C1 segment of cervical spinal cord (tissue), 14 donors: Measurements from ENCODE around the gene ATP13A1.

Experiments
- DNase-seq, 14 donors: peaks; one replicate each; lab custom pipeline; 2025; lab: John Stamatoyannopoulos, UW

The ATP13A1 gene

DNA sequence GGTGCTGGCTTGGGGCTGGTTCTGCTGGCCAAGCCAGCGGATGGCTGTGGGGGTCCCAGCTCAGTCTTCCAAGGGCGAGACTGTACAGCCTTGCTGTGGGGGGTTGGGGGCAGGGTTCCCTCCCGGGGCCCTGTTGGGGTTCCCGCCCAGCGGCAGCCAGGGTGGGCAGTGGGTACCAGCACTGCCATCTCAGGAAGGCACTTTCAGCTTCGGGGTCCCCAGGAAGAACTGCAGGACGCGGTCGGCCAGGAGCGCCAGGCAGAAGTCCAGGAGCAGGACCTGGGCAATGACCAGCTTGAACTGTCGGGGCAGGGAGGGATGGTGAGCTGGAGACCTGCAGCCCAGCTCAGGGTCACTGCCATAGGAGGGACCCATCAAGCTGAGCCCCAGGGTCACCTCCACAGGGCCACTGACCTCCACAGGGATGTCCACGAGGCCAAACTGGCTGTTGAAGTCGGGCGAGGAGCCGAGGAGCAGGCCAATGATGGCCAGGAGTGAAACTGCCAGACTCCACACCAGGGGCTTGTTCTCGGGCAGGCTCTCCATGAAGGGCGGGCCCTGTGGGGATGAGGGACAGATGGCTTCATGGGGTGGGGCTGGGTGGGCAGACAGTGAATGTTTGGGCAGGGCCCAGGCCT is 18.1 kb downstream of the ATP13A1 start:
- DNase-seq = no peak

DNA sequence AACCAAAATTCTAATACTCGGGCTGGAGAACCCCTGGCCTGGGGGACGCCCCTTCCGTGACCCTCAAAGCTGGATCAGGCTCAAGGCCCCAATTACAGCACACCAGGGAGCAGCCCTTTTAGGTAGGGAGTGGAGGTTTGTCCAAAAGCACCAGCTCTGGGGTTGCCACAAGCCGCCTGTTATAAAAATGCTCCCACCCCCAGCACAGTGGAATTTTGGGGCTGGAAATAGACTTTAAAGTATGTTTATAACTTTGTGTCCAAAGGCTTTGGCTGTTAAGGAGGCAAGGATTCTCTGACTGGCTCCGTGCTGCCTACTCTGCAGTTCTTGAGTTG is 19.5 kb downstream of the ATP13A1 start:
- no peak for DNase-seq

DNA sequence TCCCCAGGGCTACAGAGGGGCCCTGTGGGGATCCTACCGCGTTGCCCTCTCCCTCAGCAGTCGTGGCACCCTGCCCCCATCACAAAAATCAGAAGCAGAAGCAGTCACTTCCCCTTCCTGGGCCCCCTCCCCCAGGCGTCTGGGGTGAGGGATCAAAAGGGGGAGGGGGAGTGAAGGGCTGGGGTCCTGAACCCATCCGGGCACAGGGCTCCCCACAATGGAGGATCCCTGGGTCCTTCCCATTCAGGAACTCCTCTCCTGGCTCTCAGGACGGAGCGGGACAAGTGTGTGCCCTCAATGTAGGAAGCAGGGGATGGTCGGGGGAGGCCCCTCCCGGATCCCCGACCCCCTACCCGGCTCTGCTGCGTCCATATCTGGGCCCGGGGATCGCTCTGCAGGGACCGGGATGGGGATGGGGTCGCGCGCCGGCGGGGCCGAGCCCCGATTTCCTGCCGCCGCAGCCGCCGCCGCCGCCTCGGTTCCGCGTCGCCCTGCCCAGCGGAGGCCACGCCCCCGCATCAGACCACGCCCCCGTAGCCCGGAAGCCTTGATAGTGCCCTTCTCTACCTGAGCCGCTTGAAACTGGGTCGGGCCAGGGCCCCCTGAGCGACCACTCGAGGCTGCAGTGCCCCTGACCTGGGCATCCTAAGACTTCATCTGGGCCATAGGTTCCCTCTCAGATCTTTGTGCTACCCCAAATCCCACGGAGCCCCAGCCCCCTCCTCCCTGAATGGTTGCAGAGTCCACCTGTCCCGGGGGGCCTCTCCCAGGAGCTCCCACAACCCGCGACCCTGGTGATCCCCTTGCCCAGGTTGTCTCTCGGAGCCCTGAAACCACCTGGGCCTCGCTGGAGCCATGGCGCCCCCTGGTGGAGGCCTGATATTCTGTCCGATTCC is 20.1 kb downstream of the ATP13A1 start, which contains the start of gene GMIP:
TSS of gene GMIP (minus strand) at position 500 of the 896 bp plus-strand sequence. CDS start at position 372, 128 bp downstream.
- DNase-seq = peak in 11 of 14 donors; percentile 9 to 72 (median 38)

DNA sequence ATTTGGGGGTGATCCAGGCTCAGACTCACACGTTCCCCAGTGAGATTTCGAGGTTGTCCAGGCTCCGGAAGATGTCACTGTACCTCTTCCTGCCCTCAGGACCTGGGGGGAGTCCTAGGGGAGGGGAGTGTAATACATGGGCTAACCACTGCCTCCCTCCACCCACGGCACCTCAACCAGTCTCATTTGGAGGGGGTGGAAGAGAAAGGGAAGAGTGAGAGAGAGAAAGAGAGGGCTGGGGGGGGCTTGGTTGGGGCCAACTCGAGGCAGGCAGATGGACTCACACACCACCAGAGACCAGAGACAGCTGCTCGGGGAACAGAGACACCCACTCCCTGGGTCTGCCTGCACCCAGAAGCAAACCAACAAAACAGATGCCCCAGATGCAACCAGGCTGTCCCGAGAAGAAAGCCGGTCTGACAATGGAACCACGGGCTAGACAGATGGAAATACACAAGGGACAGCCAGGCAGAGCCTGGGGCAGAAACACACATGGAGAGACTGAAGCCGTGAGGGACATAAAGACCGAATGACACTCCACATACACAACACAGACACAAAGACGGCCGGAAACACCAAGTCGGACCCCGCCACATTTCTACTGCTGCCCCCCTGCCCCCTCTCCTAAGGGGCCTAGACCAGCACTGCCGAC is 20.8 kb downstream of the ATP13A1 start:
- no peak for DNase-seq

DNA sequence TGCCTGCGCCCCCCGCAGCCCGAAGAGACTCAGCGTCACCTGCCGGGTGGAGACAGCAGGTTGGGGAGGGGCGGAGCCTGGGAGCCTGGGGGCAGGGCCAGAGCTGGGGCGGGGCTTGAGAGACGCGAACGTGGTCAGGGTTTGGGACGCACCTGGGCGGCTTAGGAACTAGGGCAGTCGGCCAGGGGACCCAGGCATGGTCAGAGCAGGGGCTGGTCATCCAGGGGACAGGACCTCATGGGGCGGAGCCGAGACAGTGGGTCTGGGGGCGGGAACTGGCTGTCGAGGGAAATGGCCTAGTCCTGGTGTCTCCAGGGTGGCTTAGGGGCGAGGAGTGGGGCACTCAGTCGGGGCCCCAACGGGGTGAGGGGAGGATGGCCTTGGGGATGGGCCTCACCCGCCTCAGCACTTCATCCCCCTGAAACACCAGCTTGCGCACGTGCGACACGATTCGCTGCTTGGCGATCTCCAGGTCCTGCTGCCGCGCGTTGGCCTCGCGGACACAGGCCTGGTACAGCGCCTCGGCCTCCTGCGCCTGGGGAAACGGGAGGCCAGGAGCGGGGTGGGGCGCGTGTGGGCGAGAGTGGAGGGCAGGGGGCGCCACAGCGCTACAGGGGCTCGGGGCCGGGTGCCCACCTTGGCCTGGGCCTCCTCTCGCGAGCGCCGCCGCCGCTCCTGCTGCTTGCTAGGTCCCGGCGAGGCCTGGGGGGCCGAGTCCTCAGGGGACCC is 25.8 kb downstream of the ATP13A1 start:
- DNase-seq = no peak

DNA sequence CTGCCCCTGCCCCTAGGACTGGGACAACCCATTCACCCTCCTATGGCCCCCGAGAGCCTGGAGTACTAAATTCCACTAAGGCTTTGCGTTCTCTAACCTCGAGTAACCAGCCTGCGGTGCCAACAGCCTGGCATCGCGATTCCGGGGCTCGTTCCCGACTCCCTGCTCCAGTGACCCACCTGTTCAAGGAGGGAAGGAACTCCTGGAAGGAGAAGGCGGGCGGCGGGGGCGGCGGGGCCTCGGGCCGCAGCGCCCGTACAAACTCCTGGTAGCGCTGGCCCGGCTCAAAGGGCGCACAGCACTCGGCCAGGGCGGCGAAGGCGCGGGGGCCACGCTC is 26.3 kb downstream of the ATP13A1 start:
- no peak for DNase-seq

DNA sequence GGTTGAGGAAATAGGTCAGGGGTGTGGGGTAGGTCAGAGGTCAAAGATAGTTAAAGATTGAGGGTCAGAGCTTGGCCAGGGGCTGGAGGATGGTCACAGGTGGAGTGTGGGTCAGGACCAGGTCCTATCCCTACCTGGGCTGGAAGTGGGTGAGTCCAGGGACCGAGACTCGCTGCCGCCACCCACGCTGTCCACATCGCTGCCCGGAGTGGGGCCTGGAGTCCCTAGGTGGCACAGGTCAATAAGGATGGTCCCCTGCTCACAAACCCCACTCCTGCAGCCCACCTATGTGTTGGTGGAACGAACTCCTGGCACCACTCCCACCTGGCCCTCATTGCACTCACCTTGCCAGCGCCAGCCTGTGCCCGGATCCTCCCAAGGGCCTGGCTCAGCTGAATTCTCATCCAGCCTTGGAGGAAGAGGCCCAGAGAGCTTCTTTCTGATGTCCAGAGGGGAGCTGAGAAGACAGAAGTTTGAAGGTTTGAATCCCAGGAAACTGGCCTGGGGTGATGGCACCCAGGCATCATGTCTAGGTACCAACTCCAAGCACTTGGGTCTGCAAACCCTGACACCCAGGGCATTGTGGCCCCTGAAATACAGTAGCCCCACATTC is 26.8 kb downstream of the ATP13A1 start:
- no peak for DNase-seq

DNA sequence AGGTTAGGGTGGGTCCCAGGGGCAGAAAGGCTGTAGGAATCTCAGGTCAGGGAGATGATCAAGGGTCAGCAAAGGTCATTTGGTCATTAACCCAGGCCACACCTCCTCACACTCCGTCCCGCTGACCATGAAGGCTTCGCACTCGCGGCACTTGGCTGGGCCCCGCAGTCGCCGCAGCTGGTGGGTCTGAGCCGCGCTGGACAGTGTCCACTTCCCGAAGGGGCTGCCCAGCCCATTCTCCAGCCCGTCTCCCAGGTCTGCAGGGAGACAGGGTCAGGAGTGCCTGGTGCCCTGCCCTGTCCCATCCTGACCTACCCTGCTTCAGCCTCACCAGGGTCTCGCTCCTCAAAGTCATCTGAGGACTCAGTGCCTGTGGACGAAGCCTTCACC is 28.2 kb downstream of the ATP13A1 start:
- no peak for DNase-seq

DNA sequence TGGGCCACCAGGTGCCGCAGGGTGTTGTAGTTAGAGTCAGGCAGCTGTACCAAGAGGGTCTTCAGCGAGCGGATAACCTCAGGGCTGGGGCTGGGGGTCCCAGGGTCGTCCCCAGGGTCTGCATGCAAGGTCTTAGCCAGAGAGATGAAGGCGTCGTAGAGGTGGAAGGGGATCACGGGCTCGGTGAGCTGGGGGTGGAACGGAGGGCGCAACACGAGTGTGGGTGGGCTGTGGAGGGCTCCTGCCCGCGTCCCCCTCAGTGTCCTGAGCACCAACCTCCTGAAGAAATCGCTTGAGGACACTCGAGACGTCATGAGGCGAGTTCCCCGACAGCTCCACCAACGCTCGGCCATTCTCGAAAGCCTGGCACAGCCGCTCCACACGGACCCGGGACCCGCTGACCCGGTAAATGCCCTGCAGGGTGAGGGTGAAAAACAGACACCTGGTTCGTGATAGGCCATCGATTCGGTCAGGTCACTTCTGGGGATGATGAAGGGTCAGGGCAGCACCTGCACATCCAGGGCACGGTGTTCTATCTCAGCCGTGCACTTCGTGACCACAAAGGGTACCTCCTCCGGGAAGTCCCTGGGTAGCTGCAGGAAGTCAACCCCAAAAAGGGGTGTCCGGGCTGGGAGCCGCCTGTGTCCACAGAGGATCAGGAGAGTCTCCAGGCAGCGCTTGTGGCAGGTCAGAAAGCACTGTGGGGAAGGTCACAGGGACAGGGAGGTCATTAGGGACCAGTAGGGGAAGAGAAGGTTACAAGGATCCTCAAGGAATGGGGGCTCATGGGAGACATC is 28.8 kb downstream of the ATP13A1 start:
- DNase-seq = no peak

DNA sequence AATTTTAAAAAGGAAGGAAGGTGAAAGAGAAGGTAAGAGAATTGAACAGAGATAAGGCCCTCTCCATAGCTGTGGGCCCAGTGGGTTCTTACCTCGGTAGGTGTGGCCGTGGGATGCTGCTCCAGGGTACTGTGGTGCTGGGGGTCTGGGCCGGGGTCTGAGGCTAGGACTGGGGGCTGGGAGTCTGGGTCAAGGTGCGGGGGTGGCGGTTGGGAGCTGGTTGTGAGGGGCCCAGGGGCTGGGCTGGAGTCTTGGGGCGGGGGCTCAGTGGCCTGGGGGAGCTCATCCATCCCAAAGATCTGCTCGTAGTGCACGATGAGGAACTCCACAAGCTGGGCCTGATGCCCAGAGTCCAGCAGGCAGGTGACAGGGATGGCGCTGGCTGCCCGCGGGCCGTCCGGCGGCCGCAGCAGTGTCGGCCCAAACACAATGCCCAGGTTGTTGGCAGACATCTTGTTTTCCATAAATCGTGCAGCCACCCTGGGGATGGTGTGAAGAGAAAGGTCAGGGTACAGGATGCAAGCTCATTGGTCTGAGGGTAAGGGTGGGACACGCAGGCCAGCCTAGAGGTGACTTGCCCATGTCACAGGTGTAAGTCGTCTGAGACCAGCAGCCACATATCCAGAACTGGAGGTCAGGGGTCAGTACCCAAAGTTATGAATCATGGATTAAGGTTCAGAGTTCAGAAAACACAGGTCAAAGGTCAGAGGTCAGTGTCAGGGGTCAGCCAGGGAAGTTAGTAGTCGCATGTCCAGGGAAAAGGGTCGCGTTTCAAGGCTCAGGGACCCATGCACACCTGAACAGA is 29.6 kb downstream of the ATP13A1 start:
- no peak for DNase-seq

DNA sequence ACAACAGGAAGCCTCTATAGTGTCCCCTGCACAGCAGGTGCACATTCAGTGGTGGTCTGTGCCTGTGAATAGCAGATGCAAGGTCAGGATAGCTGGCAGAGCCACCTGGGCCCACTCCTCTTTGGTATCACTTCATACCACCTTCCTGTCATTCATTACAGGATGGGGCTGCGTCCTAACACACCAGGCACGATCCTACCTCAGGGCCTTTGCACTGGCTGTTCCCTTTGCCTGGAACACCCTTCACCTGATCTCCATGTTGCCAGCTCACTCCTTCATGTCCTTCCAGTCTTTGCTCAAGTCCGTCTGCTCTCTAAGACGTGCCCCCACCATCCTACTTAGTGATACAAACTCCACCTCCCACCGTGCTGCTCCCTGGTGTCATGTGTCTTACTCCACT is 30.8 kb downstream of the ATP13A1 start:
- DNase-seq = no peak

DNA sequence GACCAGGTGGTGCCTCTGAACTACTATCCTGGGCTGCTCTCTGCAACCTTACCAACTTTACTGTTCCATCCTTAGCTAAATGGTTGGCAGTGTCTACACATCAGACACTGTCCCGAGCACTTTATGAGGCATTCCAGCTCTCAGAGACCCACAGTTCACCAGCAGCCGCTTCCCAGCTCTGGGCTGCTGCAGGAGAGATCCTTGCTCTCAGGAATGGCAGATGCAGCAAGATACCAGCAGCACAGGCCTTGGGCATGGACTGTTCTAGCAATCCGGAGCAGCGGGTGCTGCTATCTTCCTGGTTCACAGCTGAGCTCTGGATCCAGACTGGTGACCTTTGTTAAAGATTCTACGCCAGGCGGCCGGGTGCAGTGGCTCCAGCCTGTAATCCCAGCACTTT is 32.1 kb downstream of the ATP13A1 start:
- no peak for DNase-seq

DNA sequence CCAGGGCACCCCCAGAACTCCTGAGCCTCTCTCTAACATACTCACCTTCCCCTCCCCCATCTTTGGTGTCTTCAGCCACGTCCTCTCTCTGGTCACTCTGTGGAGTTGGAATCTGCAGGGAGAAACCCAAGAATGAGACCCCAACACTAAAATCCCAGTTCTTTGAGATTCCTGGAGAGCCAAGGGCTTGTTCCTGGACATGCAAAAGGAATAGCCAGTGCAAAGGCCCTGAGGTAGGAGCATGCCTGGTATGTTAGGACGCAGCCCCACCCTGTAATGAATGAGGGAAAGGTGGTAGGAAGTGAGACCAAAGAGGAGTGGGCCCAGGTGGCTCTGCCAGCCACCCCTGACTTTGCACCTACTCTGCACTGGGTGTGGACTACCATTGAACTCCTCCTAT is 33.0 kb downstream of the ATP13A1 start:
- no peak for DNase-seq

DNA sequence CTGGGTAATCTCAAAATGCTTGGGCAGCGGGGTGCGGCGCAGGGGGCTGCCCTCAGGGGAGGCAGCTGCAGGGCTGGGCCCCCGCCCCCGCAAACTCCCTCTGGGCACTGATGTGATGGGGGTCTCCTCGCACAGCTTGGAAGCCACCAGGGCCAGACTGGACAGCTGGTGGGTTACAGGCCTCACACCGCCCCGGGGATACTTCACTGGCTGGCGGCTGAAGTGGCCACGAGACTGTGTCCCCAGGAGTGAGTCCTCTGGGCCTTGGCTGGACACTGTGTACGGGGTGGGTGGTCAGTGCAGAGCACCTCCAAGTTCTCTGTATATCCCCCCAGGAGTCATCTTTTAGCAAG is 33.4 kb downstream of the ATP13A1 start:
- DNase-seq = no peak

DNA sequence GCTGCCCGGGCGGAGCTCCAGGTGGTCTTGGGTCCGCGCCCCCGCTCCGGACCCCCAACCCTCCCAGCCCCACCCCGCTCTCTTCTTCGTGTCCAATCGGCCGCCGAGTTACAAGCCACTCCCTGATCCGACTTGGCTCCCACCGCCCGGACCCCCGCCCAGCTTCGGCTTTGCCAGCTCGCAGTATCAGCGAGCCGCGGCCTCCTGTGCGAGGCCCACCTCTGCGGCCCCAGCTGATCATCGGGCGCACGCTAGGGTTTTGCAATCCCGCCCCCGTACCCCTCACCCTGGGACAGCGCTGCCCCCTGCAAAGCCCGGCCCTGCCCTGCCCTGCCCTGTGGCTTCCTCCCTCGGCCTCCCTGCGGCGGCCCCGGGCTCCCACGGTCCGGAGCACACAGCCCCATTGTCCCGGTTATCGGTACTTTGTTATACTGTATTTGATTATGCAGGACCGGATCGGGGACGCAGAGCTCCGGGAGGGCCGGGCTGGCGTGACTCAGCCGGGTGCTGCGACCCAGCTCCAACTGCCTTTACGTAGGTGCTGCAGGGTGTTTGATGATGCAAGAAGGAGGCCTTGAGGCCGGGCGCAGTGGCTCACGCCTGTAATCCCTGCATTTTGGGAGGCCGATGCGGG is 34.9 kb downstream of the ATP13A1 start:
- no peak for DNase-seq

DNA sequence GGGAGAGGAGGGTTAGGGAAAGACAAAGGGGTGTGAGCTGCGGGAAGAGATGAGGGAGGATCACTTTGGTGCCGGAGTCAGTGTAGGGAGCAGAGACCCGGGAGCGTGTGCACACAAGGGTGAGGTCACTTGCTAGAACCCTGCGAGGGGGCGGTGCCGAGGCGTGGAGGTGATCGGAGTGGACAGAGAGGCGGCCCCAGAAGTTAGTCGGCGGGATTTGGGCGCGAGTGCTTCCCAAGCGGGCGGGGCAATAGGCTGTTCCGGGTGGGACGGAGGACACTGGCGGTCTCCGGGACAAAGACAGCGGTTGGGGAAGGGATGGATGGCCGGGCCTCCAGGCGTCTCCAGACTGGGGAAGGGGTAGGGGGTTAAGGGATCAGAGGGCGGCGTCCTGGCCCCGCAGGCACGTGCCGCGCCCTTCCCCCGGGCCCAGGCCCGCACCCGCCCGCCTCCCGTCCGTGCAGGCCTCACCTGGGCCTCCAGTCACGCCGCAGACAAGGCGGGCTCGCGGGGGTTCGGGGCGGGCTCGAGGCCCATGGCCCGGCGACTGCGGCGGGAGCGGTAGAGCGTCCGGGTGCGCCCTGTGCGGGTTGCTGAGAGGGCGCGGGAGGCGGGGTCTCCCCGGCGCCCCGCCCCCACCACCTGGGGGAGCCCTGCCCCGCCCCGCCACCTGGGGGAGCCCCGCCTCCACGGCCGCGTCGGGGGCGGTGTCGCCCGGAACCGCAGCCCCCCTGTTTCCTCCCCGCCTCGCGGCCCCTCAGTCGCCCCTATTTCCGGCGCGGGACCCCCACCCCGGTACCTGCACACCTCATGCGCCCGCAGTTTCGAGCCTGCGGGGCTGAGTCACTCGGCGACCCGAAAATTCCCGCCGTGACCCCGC is 35.6 kb downstream of the ATP13A1 start, which contains the start of gene LPAR2:
TSS of gene LPAR2 (minus strand) at position 600 of the 880 bp plus-strand sequence. CDS start 945 bp downstream, outside the sequence.
- DNase-seq = no peak

DNA sequence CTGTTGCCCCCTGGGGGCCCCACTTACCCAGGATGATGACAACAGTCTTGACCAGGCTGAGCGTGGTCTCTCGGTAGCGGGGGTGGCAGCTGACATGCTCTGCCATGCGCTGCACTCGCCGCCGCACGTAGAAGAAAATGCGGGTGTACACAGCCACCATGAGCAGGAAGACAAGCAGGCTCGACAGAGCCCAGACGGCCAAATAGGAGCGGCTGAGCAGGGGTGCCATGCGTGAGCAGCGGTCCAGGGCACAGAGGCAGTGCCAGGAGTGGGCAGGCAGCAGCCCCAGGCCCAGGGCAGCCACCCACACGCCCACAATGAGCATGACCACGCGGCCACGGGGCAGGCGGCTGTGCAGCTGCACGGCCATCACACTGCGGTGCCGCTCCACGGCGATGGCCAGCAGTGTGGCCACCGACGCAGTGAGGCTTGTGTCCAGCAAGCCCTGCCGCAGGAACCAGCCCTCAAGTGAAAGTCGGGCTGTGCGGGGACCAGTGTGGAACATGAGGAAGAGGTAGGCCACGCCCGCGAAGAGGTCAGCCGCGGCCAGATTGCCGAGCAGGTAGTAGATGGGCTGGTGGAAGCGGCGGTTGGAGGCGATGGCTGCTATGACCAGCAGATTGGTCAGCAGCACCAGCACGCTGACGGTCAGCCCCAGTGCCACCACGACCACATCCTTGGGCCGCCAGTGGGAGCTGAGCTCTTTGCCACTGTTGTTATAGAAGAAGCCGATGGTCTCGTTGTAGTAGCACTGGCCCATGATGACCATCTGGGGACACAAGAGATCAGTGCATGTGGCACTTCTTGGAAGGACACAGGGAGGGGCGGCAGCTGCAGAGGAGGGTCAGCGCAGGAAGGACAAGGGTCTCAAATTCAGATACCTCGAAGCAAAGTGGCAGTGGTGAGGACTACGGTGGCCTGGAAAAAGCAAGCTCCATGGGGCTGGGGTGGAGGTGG is 36.7 kb downstream of the ATP13A1 start:
- DNase-seq = no peak
